Fibroblast of the conjunctiva (primary cell): ENCODE data around the gene CDHR3.

Experiments used
- DNase-seq: peaks from one replicate; pipeline ENCODE4 v3.0.0-alpha.2; 2010; ENCODE audit warnings: low read depth

The CDHR3 gene

DNA sequence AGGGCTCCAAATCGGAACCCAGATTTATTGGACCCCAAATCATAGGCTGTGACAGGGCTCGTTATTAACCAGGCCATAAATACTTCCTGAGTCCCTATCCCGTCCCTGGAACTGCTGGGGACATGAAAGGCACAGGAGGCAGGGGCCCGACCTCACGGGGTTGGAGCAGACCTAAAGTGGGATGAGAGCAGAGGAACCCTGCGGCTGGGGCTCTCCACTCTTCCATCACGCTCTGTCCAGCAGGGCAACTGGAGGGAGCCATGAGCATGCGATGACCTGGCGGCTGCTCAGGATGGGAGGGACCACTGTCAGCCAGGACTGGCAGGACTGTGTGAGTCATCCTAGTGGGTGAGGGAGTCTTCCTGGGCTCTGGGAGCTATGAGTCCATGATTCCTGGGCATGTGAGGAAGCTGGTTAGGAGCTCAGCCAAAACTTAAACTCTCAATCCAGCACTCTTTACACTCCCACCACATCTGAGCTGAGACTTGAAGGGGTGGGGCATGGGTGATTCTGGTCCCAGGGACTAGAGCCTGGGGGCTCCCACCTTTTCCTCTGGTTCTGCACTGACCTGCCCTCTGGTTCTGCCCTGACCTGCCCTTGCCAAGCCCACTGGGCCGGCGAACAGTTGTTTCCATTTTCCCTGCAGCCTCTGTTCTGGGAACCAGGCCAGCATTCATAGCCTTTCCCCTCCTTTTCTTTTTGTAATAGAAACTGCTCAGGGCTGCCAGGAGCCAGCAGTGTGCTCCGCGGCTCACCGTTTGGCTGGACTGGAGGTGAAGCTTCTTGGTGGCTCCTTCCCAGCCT is 101.9 kb downstream of the CDHR3 start:
- peak; percentile 95 for DNase-seq

- no peak for DNase-seq
Observed at GRCh38 chr7:106065575-106066500, 102.8 kb downstream of the CDHR3 start.

DNA sequence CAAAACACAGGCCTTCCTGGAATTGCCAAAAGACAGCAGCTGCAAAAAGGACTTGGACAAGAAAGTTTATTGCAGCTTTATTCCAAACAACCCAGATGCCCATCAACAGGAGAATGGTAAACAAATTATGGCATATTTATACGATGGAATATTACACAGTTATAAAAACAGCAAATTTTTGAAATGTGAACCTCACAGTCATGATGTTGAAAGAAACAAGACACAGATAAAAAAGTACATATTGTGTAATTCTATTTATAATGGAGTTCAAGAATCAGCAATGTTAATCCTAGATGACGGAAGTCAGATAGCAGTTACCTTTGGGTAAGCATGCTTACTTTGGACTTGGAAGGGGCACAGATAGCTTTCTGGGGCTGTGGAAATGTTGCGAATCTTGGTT is 104.6 kb downstream of the CDHR3 start:
- no peak for DNase-seq

DNA sequence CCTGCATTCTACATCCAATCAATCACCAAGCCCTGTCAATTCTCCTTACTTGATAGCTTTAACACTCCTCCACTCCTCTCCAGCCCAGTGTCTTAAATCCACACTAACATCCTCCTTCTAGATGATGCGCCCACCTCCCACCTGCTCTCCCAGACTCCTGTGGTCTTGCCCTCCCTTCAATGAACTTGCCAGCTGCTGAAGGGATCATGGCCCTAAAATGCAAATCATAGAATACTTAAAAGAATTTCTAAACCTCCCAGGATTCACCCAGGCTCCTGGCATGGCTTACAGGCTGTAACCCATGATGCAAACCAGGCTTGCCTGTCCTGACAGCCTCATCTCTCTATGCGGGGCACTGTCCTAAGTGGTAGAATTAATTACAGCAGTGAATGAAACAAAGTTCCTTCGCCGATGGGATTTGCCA is 105.5 kb downstream of the CDHR3 start:
- no peak for DNase-seq

DNA sequence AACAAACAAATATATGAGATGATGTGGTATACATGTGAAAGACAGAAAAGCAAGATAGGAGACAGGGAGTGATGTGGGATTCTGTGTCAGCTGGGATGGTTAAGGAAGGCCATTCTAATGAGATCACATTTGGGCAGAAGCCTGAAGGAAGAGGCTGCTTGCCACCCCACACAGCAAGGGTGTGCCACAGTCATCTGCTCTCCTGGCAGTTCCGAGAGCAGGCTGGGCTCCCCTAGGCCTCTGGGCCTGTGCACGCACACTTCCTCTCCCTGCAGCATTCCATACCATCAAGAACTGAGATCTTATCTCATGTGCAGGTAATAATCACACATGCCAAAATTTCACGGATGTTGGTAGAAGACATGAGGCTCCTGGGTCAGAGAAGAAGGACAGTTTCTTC is 105.9 kb downstream of the CDHR3 start:
- DNase-seq, result no peak

DNA sequence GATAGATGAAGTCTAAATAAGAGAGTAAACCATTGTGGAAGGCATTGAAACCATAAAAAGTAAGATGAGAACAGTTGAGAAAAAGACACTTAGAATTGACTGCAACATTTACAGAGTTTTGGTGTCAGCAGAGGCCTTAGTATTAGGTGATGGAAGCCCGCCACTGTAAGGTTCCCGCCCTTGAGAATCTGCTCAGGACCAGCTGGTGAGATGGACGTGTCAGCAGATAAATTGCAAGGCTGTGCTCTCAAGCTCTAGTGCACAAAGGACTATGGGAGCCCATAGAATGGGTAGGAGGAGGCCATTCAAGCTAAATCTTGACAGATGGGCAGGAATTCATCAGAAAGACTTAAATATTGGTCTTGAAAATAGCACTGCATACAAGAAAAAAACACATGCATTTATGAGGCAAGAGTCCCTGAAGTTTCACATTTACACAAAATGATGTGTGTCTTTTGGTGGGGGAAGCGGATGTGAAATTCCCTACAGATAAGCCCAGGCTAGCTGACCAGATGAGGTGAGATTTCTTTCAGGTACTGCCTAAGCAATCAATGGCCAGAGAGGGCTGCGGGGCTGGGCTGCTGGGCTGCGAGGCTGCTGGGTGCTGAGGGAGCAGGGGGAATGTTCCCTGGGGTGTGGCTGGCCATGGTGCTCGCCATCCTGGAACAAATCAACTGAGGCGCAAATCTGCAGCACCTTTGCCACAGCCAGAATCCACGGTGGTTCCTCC is 106.6 kb downstream of the CDHR3 start:
- no peak for DNase-seq

GRCh38 chr7:106070201-106070551 is 107.1 kb downstream of the CDHR3 start:
- no peak for DNase-seq

DNA sequence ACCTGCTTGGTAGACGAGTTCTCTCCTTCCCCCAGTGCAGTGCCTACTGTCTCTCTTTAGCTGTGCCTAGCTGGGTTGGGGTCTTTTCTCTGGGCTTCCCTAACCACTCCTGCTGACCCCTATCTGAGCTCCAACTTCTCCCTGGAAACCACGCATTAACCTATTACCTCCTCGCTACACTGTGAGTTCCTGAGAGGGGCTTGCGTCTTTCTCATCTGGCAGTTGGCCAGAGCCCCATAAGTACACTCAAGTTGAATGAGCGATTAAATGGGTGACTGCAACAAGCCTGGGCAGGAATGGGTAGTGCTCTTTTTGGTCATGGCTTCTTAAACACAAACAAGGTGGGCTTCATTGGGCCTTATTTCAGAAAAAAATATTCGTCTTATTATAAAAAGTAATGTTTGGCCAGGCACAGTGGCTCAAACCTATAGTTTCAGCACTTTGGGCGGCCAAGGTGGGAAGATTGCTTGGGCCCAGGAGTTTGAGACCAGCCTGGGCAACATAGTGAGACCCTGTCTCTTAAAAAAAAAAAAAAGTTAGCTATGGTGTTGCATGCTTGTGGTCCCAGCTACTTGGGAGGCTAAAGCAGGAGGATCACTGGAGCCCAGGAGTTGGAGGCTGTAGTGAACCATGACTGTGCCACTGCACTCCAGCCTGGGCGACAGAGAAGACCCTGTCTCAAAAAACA is 107.6 kb downstream of the CDHR3 start:
- DNase-seq, result no peak

GRCh38 chr7:106071356-106071998 is 108.4 kb downstream of the CDHR3 start:
- DNase-seq, result no peak

- DNase-seq, result no peak
Observed at GRCh38 chr7:106071999-106072714, 109.1 kb downstream of the CDHR3 start.

GRCh38 chr7:106072715-106073091 is 109.6 kb downstream of the CDHR3 start:
- no peak for DNase-seq

DNA sequence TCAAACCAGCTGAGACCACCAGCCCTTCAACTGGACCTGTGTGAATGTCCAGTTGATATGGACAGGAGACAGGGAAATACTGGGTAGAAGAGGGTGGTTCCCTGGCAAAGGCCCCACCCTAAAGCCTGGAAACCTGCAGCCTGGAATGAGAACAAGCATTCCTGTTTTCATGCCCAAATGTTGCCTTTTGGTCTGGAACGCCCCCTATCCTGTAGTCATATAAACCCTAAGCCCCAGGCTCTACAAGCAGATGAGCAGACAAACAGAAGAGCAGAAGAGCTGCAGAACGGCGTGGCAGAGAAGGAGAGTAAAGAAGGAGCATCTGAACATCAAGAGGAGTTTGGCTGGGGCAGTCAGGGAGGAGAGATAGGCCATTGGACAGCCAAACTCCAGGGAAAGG is 110.6 kb downstream of the CDHR3 start:
- no peak for DNase-seq

DNA sequence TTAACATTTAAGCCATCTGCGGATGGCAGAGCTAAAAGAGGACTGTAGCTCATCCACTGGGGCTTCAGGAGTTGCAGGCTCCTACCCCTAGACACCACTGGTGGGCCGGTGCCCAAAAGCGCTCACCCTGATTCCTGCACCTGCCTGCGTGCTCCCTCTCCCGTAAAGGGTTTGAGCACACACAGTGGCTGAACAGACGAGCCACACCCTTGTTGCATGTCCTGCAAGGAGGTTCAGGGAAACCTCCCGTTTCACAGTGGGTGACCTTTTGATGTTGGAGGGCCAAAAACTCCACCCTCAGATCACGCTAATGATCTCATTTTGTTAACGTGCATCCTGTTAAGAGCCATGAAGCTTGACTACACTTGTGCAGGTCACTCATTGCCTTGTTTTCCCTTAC is 111.2 kb downstream of the CDHR3 start:
- DNase-seq, result no peak

DNA sequence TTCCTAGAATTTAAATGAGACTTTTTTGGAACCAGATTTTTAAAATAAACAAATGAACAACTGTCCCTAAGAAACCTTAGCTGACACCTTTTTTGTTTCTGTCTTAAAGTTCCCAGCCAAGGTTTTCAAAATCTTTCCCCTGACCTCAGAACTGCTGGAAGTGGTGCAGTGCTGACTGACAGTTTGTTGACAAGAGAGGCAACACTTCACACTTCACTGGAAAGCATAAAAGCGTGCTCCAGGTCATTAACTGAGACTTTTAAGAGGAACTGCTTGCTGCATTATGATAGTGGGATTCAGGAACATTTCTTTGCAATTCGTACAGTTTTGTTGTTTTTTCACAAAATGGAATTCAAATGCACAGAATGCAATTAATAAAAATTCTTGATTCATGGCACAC is 112.9 kb downstream of the CDHR3 start:
- DNase-seq, result no peak

DNA sequence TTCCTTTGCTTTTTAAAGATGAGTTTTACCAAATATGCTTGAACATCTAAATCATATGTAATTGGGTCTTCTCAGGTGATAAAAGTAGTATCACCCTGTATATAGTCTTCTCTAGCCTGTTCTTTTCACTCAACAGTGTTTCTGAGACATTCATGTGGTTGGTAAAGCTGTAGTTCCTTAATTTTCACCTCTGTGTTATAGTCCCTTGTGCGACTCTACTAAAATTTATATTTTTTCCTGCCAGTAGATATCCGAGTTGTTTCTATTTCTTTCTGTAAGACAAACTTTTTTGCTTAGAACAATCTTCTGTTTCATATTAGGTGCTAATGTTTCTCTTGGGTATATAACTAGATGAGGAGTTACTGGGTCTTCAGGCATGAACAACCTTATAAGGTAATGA is 113.5 kb downstream of the CDHR3 start:
- DNase-seq, result no peak

GRCh38 chr7:106080300-106080987 is 117.4 kb downstream of the CDHR3 start:
- no peak for DNase-seq

GRCh38 chr7:106082087-106082854 is 119.2 kb downstream of the CDHR3 start:
- DNase-seq, result no peak
